Activated CD8-positive, alpha-beta memory T cell treated with anti-CD3 and anti-CD28 coated beads, Interleukin-2, amount 50 U/mL, for 24 hours (primary cell): ENCODE results near the gene RNU1-3.
"Not testable (repeated sequence)": the region's sequence is repeated elsewhere in the genome, so short reads cannot be mapped to it uniquely, and the experiment has no call there.

ENCODE experiments used
- DNase-seq: peaks from one replicate; pipeline ENCODE4 v3.0.0-alpha.2; 2020; ENCODE audit errors: extremely low read depth

RNU1-3 gene

GRCh38 chr1:16694308-16694702, 27.6 kb upstream of the RNU1-3 start:
- not testable (repeated sequence) for DNase-seq

- not testable (repeated sequence) for DNase-seq
Measured at GRCh38 chr1:16693449-16694307, 26.9 kb upstream of the RNU1-3 start.

- DNase-seq: not testable (repeated sequence)
Measured at GRCh38 chr1:16692717-16693448, 26.1 kb upstream of the RNU1-3 start.

GRCh38 chr1:16692283-16692682, 25.5 kb upstream of the RNU1-3 start:
- DNase-seq: not testable (repeated sequence)

- not testable (repeated sequence) for DNase-seq
Measured at GRCh38 chr1:16690971-16691682, 24.4 kb upstream of the RNU1-3 start.

- DNase-seq: not testable (repeated sequence)
Measured at GRCh38 chr1:16687132-16687800, 20.5 kb upstream of the RNU1-3 start.

GRCh38 chr1:16685445-16686371, 19.0 kb upstream of the RNU1-3 start:
- not testable (repeated sequence) for DNase-seq

- not testable (repeated sequence) for DNase-seq
Measured at GRCh38 chr1:16684738-16685337, 18.1 kb upstream of the RNU1-3 start.

GRCh38 chr1:16684152-16684551, 17.4 kb upstream of the RNU1-3 start:
- DNase-seq: not testable (repeated sequence)

- DNase-seq: not testable (repeated sequence)
Measured at GRCh38 chr1:16682803-16683202, 16.1 kb upstream of the RNU1-3 start.

- DNase-seq: not testable (repeated sequence)
Measured at GRCh38 chr1:16680366-16680765, 13.6 kb upstream of the RNU1-3 start.

- DNase-seq: no peak
Measured at GRCh38 chr1:16677552-16678431, 11.0 kb upstream of the RNU1-3 start.

- not testable (repeated sequence) for DNase-seq
Measured at GRCh38 chr1:16676661-16677523, 10.1 kb upstream of the RNU1-3 start.

GRCh38 chr1:16675118-16675510, 8.4 kb upstream of the RNU1-3 start:
- not testable (repeated sequence) for DNase-seq

GRCh38 chr1:16673976-16674375, 7.2 kb upstream of the RNU1-3 start:
- not testable (repeated sequence) for DNase-seq

GRCh38 chr1:16665836-16666235, 912 bp downstream of the RNU1-3 start:
- DNase-seq: not testable (repeated sequence)

GRCh38 chr1:16658234-16658633, 8.5 kb downstream of the RNU1-3 start:
- not testable (repeated sequence) for DNase-seq
